K562 (cell line): ENCODE measurements around the gene PPM1G. TPM values are rescaled to one million over a fixed set of nuclear protein-coding genes. Genes with fewer than 3 reads are reported as not detected.

ENCODE experiments used
- CSDE1 ChIP-seq, 2 experiments: fragments of 450-650 bp; IDR thresholded peaks; 2 replicates each; pipeline ENCODE4 v1.6.1; 2016; ENCODE audit warnings: mild to moderate bottlenecking in 1 of 2
- GABPA ChIP-seq: fragments of 200-800 bp; sonication (Bioruptor generic); conservative IDR thresholded peaks from 2 replicates; pipeline ENCODE4 v1.6.1; 2016; ENCODE audit warnings: low read depth, missing genetic modification characterization, missing compliant biosample characterization
- LEF1 ChIP-seq: fragments of 450-650 bp; IDR thresholded peaks from 2 replicates; pipeline ENCODE4 v1.6.1; 2016; ENCODE audit warnings: mild to moderate bottlenecking
- NCOA6 ChIP-seq: fragments of 450-650 bp; IDR thresholded peaks from 2 replicates; pipeline ENCODE4 v1.6.1; 2017; ENCODE audit warnings: mild to moderate bottlenecking
- NFATC3 ChIP-seq: fragments of 450-650 bp; IDR thresholded peaks from 2 replicates; pipeline ENCODE4 v1.6.1; 2017; ENCODE audit warnings: mild to moderate bottlenecking
- POLR2H ChIP-seq: IDR thresholded peaks from 2 replicates; pipeline ENCODE4 v1.6.1; 2016; ENCODE audit warnings: missing genetic modification characterization, low read depth, mild to moderate bottlenecking, control low read depth, missing compliant biosample characterization, moderate library complexity
- YY1 ChIP-seq, 3 experiments: IDR thresholded peaks; 2 replicates each; pipeline ENCODE4 v1.6.1; 2011; ENCODE audit warnings: low read length in 2 of 3, mild to moderate bottlenecking in 2 of 3, moderate library complexity in 2 of 3, borderline replicate concordance in 1 of 3, control low read depth in 1 of 3, low read depth in 1 of 3; ENCODE audit not compliant: insufficient read depth in 3 of 3, insufficient replicate concordance in 2 of 3, control insufficient read depth in 1 of 3, insufficient read length in 1 of 3; ENCODE audit errors: extremely low read depth in 1 of 3
- polyA plus RNA-seq, 8 experiments: library from polyadenylated mRNA; depleted of rRNA in 4 of 8; stranded (reverse) in 5 of 8; unstranded in 3 of 8; fragments of >200 nt; fragmentation: Nextera tagmentation in 2 of 8; fragmentation: Illumina TruSeq in 1 of 8; extraction: Ambion mirVana in 2 of 8; extraction: Trizol in 1 of 8; gene quantifications; 2 replicates each; pipeline versions ENCODE4 v1.2.1 to v1.2.3, GENCODE V29; 2011 to 2014; ENCODE audit warnings: inconsistent platforms in 1 of 8, missing spikeins in 1 of 8
- total RNA-seq, 7 experiments: library from RNA; depleted of rRNA in 6 of 7; stranded (reverse); fragments of >200 nt in 6 of 7; fragmentation: Illumina TruSeq in 2 of 7; extraction: Trizol in 2 of 7; gene quantifications; 2 replicates each; pipeline versions ENCODE4 v1.2.1 to v1.2.3, GENCODE V29; 2011 to 2021; ENCODE audit warnings: low replicate concordance in 1 of 7
- TF ChIP-seq, protein P1 (sequence below), 2 experiments: fragments of 450-650 bp; IDR thresholded peaks; 2 replicates each; pipeline ENCODE4 v1.6.1; 2018; ENCODE audit warnings: mild to moderate bottlenecking in 2 of 2, low read depth in 1 of 2; ENCODE audit not compliant: partially characterized antibody in 2 of 2
- TF ChIP-seq, protein P2 (sequence below): fragments of 450-650 bp; formaldehyde crosslinking; IDR thresholded peaks from 2 replicates; pipeline ENCODE4 v1.4.0; 2020; ENCODE audit warnings: mild to moderate bottlenecking, moderate library complexity
- TF ChIP-seq, protein P3 (sequence below): fragments of 250-450 bp; sonication (Bioruptor Pico); IDR thresholded peaks from 2 replicates; pipeline ENCODE4 v1.4.0; 2020; ENCODE audit warnings: borderline replicate concordance

Gene PPM1G
- total and polyA plus RNA-seq, 9 of the 15 experiments (the other 6 are each of a cell fraction or from before 2014, with no cell fraction given), result 61.7 to 230 (median 153) TPM

DNA sequence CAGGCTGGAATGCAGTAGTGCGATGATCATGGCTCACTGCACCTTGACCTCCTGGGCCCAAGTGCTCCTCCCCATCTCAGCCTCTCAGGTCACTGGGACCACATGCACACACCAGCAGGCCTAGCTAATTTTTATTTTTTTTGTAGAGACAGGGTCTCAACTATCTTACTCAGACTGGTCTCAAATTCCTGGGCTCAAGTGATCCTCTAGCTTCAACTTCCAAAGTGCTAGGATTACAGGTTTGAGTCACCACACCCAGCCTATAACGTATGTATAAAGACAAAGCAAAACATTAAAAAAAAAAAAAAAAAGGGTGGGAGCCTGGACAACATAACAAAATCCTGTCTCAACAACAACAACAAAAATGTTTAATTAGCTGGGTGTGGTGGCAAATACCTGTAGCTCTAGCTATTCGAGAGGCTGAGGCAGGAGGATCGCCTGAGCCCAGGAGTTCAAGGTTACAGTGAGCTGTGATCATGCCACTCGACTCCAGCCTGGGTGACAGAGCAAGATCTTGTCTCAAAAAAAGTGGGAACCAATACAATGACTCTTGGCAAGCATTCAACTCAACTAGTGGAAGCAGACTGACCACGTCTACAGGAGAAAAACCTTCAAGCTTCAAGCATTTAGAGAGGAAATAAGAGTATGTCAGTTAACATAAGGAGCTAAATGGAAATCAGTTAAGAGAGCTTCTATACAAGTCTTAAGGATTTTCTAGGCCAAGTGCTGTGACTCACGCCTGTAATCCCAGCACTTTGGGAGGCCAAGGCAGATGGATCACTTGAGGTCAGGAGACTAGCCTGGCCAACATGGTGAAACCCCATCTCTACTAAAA, 55.4 kb downstream of the PPM1G start (continued):
- TF ChIP-seq, protein P1, sequence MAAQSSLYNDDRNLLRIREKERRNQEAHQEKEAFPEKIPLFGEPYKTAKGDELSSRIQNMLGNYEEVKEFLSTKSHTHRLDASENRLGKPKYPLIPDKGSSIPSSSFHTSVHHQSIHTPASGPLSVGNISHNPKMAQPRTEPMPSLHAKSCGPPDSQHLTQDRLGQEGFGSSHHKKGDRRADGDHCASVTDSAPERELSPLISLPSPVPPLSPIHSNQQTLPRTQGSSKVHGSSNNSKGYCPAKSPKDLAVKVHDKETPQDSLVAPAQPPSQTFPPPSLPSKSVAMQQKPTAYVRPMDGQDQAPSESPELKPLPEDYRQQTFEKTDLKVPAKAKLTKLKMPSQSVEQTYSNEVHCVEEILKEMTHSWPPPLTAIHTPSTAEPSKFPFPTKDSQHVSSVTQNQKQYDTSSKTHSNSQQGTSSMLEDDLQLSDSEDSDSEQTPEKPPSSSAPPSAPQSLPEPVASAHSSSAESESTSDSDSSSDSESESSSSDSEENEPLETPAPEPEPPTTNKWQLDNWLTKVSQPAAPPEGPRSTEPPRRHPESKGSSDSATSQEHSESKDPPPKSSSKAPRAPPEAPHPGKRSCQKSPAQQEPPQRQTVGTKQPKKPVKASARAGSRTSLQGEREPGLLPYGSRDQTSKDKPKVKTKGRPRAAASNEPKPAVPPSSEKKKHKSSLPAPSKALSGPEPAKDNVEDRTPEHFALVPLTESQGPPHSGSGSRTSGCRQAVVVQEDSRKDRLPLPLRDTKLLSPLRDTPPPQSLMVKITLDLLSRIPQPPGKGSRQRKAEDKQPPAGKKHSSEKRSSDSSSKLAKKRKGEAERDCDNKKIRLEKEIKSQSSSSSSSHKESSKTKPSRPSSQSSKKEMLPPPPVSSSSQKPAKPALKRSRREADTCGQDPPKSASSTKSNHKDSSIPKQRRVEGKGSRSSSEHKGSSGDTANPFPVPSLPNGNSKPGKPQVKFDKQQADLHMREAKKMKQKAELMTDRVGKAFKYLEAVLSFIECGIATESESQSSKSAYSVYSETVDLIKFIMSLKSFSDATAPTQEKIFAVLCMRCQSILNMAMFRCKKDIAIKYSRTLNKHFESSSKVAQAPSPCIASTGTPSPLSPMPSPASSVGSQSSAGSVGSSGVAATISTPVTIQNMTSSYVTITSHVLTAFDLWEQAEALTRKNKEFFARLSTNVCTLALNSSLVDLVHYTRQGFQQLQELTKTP (IDR thresholded peaks at IDR 0.05; ENCODE audit: low read depth in 1 of 2, partially characterized antibody in 2 of 2), result no peak
- TF ChIP-seq, protein P2, sequence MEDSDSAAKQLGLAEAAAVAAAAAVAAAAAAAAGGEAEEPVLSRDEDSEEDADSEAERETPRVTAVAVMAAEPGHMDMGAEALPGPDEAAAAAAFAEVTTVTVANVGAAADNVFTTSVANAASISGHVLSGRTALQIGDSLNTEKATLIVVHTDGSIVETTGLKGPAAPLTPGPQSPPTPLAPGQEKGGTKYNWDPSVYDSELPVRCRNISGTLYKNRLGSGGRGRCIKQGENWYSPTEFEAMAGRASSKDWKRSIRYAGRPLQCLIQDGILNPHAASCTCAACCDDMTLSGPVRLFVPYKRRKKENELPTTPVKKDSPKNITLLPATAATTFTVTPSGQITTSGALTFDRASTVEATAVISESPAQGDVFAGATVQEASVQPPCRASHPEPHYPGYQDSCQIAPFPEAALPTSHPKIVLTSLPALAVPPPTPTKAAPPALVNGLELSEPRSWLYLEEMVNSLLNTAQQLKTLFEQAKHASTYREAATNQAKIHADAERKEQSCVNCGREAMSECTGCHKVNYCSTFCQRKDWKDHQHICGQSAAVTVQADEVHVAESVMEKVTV (CRISPR knock-in tag), result no peak
- TF ChIP-seq NFATC3 (no peak), LEF1 (peak; percentile 80), POLR2H (tag) (no peak; the same call in 1 of the 2 replicates), CSDE1 (IDR thresholded peaks at IDR 0.05) (no peak), YY1 (IDR thresholded peaks at IDR 0.05; ENCODE audit: borderline replicate concordance in 1 of 3, control insufficient read depth in 1 of 3, extremely low read depth in 1 of 3, insufficient read depth in 3 of 3, insufficient read length in 1 of 3, insufficient replicate concordance in 2 of 3, low read depth in 1 of 3, low read length in 2 of 3) (no peak), NCOA6 (no peak), GABPA (tag) (peak; percentile 16; the same call in 1 of the 2 replicates)
- TF ChIP-seq, protein P3, sequence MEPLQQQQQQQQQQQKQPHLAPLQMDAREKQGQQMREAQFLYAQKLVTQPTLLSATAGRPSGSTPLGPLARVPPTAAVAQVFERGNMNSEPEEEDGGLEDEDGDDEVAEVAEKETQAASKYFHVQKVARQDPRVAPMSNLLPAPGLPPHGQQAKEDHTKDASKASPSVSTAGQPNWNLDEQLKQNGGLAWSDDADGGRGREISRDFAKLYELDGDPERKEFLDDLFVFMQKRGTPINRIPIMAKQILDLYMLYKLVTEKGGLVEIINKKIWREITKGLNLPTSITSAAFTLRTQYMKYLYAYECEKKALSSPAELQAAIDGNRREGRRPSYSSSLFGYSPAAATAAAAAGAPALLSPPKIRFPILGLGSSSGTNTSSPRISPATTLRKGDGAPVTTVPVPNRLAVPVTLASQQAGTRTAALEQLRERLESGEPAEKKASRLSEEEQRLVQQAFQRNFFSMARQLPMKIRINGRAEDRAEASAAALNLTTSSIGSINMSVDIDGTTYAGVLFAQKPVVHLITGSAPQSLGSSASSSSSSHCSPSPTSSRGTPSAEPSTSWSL (CRISPR knock-in tag), result no peak
